Measurements from ENCODE around the gene CPPED1.

The CPPED1 gene

GRCh38 chr16:12739738-12740137 is 63.9 kb downstream of the CPPED1 start:
- DNase-seq (ENCODE audit: low read depth in 1 of 2, low spot score in 1 of 2) = no peak

- no peak for DNase-seq (ENCODE audit: low read depth in 1 of 2, low spot score in 1 of 2)
Observed at GRCh38 chr16:12737563-12737962, 66.1 kb downstream of the CPPED1 start.

- DNase-seq (ENCODE audit: low read depth in 1 of 2, low spot score in 1 of 2) = no peak
Observed at GRCh38 chr16:12735805-12736204, 67.9 kb downstream of the CPPED1 start.

- DNase-seq (ENCODE audit: low read depth in 1 of 2, low spot score in 1 of 2) = no peak
Observed at GRCh38 chr16:12732600-12732999, 71.1 kb downstream of the CPPED1 start.

- DNase-seq (ENCODE audit: low read depth in 1 of 2, low spot score in 1 of 2) = no peak
Observed at GRCh38 chr16:12729448-12729847, 74.2 kb downstream of the CPPED1 start.

- DNase-seq (ENCODE audit: low read depth in 1 of 2, low spot score in 1 of 2) = no peak
Observed at GRCh38 chr16:12728469-12728868, 75.2 kb downstream of the CPPED1 start.

GRCh38 chr16:12724226-12724625 is 79.5 kb downstream of the CPPED1 start:
- DNase-seq (ENCODE audit: low read depth in 1 of 2, low spot score in 1 of 2) = no peak

GRCh38 chr16:12723681-12724080 is 80.0 kb downstream of the CPPED1 start:
- DNase-seq (ENCODE audit: low read depth in 1 of 2, low spot score in 1 of 2) = no peak

- DNase-seq (ENCODE audit: low read depth in 1 of 2, low spot score in 1 of 2) = no peak
Observed at GRCh38 chr16:12721841-12722421, 81.8 kb downstream of the CPPED1 start.

- DNase-seq (ENCODE audit: low read depth in 1 of 2, low spot score in 1 of 2) = no peak
Observed at GRCh38 chr16:12719972-12720371, 83.7 kb downstream of the CPPED1 start.

- no peak for DNase-seq (ENCODE audit: low read depth in 1 of 2, low spot score in 1 of 2)
Observed at GRCh38 chr16:12716658-12717057, 87.0 kb downstream of the CPPED1 start.

GRCh38 chr16:12709807-12710206 is 93.9 kb downstream of the CPPED1 start:
- DNase-seq (ENCODE audit: low read depth in 1 of 2, low spot score in 1 of 2) = no peak

- no peak for DNase-seq (ENCODE audit: low read depth in 1 of 2, low spot score in 1 of 2)
Observed at GRCh38 chr16:12708266-12708665, 95.4 kb downstream of the CPPED1 start.

- DNase-seq (ENCODE audit: low read depth in 1 of 2, low spot score in 1 of 2) = no peak
Observed at GRCh38 chr16:12706628-12707027, 97.1 kb downstream of the CPPED1 start.

- no peak for DNase-seq (ENCODE audit: low read depth in 1 of 2, low spot score in 1 of 2)
Observed at GRCh38 chr16:12704492-12705111, 99.1 kb downstream of the CPPED1 start.

GRCh38 chr16:12703935-12704334 is 99.8 kb downstream of the CPPED1 start:
- DNase-seq (ENCODE audit: low read depth in 1 of 2, low spot score in 1 of 2) = no peak

GRCh38 chr16:12700161-12700560 is 103.5 kb downstream of the CPPED1 start:
- no peak for DNase-seq (ENCODE audit: low read depth in 1 of 2, low spot score in 1 of 2)

GRCh38 chr16:12699161-12699560 is 104.5 kb downstream of the CPPED1 start:
- no peak for DNase-seq (ENCODE audit: low read depth in 1 of 2, low spot score in 1 of 2)

GRCh38 chr16:12697437-12697836 is 106.2 kb downstream of the CPPED1 start:
- DNase-seq (ENCODE audit: low read depth in 1 of 2, low spot score in 1 of 2) = no peak

GRCh38 chr16:12695454-12695853 is 108.2 kb downstream of the CPPED1 start:
- DNase-seq (ENCODE audit: low read depth in 1 of 2, low spot score in 1 of 2) = no peak

GRCh38 chr16:12690024-12690423 is 113.7 kb downstream of the CPPED1 start:
- no peak for DNase-seq (ENCODE audit: low read depth in 1 of 2, low spot score in 1 of 2)

- DNase-seq (ENCODE audit: low read depth in 1 of 2, low spot score in 1 of 2) = no peak
Observed at GRCh38 chr16:12688951-12689850, 114.5 kb downstream of the CPPED1 start.

Measured in stimulated activated CD4-positive, alpha-beta T cell treated with anti-CD3 and anti-CD28 coated beads, Interleukin-15, amount 100 ng/mL, for 1 hour (primary cell).